Measurements from ENCODE around the gene MMRN2.
"Not testable (repeated sequence)": the region's sequence is repeated elsewhere in the genome, so short reads cannot be mapped to it uniquely, and the experiment has no call there.

Gene MMRN2, protein sequence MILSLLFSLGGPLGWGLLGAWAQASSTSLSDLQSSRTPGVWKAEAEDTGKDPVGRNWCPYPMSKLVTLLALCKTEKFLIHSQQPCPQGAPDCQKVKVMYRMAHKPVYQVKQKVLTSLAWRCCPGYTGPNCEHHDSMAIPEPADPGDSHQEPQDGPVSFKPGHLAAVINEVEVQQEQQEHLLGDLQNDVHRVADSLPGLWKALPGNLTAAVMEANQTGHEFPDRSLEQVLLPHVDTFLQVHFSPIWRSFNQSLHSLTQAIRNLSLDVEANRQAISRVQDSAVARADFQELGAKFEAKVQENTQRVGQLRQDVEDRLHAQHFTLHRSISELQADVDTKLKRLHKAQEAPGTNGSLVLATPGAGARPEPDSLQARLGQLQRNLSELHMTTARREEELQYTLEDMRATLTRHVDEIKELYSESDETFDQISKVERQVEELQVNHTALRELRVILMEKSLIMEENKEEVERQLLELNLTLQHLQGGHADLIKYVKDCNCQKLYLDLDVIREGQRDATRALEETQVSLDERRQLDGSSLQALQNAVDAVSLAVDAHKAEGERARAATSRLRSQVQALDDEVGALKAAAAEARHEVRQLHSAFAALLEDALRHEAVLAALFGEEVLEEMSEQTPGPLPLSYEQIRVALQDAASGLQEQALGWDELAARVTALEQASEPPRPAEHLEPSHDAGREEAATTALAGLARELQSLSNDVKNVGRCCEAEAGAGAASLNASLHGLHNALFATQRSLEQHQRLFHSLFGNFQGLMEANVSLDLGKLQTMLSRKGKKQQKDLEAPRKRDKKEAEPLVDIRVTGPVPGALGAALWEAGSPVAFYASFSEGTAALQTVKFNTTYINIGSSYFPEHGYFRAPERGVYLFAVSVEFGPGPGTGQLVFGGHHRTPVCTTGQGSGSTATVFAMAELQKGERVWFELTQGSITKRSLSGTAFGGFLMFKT

DNA sequence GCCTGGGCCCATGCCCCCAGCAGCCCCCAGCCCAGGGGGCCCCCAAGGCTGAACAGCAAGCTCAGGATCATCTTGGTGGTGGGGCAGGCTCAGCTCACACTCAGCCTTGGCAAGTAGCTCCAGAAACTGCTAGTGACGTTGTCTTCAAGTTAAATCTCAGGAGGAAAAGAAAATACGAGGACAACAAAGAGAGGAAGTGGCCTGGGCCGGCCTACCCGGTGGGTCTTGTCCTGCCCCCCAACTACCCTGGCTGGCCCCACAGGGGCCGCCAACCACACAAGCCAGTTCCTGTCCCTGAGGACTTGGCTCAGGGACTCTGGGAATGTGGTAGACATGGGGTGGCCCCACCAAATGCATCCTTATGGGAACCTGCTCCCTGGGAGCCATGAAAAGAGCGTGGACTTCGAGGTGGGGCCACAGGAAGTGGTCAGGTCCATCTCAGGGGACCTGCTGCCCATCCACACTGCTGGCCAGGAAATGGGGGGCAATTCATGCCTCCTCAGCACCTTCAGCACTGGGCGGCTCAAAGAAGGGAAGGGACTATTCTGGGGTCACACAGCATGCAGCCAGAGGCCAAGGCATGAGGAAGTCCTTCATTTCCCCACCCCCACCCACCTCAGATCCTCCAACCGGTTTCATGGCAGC lies at the start of gene MMRN2:
TSS of gene MMRN2 (minus strand) at position 145 of the 645 bp plus-strand sequence. CDS start at position 71, 74 bp downstream.
- TF ChIP-seq, protein P1, sequence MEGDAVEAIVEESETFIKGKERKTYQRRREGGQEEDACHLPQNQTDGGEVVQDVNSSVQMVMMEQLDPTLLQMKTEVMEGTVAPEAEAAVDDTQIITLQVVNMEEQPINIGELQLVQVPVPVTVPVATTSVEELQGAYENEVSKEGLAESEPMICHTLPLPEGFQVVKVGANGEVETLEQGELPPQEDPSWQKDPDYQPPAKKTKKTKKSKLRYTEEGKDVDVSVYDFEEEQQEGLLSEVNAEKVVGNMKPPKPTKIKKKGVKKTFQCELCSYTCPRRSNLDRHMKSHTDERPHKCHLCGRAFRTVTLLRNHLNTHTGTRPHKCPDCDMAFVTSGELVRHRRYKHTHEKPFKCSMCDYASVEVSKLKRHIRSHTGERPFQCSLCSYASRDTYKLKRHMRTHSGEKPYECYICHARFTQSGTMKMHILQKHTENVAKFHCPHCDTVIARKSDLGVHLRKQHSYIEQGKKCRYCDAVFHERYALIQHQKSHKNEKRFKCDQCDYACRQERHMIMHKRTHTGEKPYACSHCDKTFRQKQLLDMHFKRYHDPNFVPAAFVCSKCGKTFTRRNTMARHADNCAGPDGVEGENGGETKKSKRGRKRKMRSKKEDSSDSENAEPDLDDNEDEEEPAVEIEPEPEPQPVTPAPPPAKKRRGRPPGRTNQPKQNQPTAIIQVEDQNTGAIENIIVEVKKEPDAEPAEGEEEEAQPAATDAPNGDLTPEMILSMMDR (IDR thresholded peaks at IDR 0.05; ENCODE audit: insufficient read depth, low read depth, low read length, missing control alignments): no peak
- no peak within 1 kb of the TSS for H3K4me3 ChIP-seq (ENCODE audit: low read length)

DNA sequence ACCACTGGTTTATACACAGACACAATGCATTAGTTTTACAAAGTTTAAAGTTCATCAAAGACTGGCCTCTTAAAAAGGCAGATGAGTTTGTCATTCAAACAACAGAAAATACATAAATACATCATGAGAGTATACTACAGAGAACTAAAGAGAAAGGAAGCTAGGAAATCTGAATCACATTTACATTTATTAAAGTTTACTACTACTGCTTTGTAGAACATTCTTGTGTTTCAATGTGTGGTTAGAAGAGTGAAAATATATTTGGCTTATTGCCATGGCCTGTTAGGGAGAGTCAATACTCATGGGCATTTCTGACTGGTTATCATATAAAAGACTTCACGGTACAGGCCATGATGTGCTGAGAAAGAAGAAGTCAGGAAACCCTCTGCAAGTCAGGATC lies 49.7 kb upstream of the MMRN2 start:
- not testable (repeated sequence) for DNase-seq (ENCODE audit: low read depth); H3K4me3 ChIP-seq (ENCODE audit: low read length)

More for the DNA sequence above, at the start of gene MMRN2:
- DNase-seq (ENCODE audit: low read depth): no peak

DNA sequence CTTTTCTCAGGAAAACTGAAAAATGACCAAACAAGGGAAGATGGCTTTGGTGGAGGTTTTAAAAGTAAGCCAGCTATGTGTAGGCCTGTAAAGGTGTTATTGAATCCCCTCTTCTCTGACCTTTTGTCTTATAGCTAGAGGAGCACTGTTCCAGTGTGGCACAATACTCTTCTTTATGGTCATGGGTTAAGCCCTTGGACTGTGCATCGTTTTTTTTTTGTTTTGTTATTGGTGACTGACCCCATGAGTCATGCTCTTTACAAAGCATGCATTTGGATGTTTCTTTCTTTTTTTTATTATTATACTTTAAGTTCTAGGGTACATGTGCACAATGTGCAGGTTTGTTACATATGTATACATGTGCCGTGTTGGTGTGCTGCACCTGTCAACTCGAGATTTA lies 43.1 kb upstream of the MMRN2 start:
- TF ChIP-seq, protein P1 (IDR thresholded peaks at IDR 0.05; ENCODE audit: insufficient read depth, low read depth, low read length, missing control alignments): no peak
- DNase-seq (ENCODE audit: low read depth): no peak
- H3K4me3 ChIP-seq (ENCODE audit: low read length): no peak overlapping the region

DNA sequence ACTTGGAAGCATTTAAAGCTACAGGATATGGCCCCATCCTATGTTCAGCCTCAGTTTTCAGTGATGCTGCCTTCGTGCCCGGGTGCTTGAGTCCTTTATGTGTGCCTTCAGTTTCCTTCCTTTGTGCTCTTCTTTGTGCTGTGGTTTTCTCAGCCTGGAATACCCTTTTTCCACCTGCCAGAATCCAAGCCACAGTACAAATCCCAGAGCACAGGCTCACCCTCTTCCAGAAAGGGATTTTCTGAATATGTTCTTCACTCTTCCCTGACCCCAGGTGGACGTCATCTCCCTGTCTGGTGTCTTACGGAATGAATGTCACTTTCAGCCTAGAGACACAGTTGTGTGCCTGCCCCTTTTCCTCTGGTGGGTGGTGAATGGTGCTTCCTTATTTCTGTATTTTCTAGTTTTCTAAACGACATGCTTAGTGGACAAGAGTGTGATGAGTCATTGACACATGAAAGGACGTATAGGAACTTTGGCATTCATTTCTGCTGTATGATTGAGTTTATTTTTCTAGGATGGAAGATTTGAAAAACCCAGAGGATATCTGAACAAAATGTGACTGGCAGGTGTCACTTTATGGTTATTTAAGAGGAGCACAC lies 42.5 kb upstream of the MMRN2 start:
- not testable (repeated sequence) for DNase-seq (ENCODE audit: low read depth); H3K4me3 ChIP-seq (ENCODE audit: low read length)

DNA sequence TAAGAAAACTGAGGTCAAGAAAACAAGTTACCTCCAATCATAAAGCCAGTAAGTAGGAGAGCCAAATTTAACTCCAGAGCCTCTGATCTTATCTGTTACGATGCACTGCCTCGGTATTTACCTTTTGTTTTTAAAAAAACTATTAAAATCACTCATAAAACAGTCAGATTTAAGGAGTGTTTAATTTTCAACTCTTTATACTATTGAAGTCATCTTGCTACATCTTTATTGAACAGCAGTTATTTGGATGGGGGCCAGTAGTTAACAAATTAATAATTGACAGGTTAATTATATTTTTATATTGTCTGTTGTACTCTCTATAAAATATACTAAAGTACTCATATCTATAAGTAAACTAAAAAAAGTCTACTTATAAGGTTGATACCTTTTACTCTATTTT lies 35.5 kb upstream of the MMRN2 start:
- no peak for DNase-seq (ENCODE audit: low read depth)
- TF ChIP-seq, protein P1 (IDR thresholded peaks at IDR 0.05; ENCODE audit: insufficient read depth, low read depth, low read length, missing control alignments): no peak
- H3K4me3 ChIP-seq (ENCODE audit: low read length): no peak overlapping the region

DNA sequence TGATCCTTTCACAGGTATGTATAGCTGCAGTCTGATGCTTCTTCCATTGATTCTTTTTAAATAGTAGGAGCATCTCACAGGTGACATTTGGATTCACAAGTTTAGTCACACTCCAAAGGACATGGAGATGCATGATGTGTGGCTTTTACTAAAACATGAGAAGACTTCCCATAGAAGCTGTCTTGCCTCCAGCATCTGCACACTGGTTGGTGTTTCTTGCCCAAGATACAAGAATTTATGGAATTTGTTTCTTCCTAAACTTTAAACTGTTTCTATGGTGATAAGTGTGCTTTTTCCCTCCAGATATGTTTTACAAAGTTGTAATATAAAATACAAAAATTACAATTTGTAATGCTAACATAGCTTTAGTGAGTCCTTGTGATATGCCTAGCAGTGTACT lies 35.0 kb upstream of the MMRN2 start:
- TF ChIP-seq, protein P1 (IDR thresholded peaks at IDR 0.05; ENCODE audit: insufficient read depth, low read depth, low read length, missing control alignments): no peak
- no peak overlapping the region for H3K4me3 ChIP-seq (ENCODE audit: low read length)
- no peak for DNase-seq (ENCODE audit: low read depth)

DNA sequence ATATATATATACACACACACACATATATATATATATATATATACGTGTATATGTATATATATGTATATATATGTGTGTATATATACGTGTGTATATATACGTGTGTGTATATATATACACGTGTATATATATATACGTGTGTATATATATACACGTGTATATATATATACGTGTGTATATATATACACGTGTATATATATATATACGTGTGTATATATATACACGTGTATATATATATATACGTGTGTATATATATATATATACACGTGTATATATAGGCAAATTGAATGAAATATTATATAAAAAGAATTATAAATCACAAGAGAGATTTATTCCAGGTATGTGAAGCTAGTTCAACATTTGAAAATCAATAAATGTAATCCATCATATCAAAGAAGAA lies 33.9 kb upstream of the MMRN2 start:
- not testable (repeated sequence) for DNase-seq (ENCODE audit: low read depth); H3K4me3 ChIP-seq (ENCODE audit: low read length)

DNA sequence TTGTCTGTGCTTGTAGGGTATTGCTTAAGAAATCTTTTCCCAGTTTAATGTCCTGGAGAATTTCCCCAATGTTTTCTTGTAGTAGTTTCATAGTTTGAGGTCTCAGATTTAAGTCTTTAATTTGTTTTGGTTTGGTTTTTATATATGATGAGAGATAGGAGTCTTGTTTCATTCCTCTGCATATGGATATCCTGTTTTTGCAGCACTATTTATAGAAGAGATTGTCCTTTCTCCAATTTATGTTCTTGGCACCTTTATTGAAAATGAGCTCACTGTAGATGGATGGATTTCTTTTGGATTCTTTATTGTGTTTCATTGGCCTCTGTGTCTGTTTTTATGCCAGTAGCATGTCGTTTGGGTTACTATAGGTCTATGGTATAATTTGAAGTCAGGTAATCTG lies 31.1 kb upstream of the MMRN2 start:
- TF ChIP-seq, protein P1 (IDR thresholded peaks at IDR 0.05; ENCODE audit: insufficient read depth, low read depth, low read length, missing control alignments): no peak

DNA sequence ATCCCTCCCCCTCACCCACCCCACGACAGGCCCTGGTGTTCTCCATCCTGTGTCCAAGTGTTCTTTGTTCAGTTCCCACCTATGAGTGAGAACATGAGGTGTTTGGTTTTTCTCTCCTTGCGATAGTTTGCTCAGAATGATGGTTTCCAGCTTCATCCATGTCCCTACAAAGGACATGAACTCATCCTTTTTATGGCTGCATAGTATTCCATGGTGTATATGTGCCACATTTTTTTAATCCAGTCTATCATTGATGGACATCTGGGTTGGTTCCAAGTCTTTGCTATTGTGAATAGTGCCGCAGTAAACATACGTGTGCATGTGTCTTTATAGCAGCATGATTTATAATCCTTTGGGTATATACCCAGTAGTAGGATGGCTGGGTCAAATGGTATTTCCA lies 27.1 kb upstream of the MMRN2 start:
- H3K4me3 ChIP-seq (ENCODE audit: low read length); DNase-seq (ENCODE audit: low read depth): not testable (repeated sequence)

More for the DNA sequence above, 31.1 kb upstream of the MMRN2 start:
- DNase-seq (ENCODE audit: low read depth): peak; percentile 35
- no peak overlapping the region for H3K4me3 ChIP-seq (ENCODE audit: low read length)
